HG03521 (cell line): Measurements from ENCODE around the gene DTWD2.
A peak's percentile ranks its signal among the peaks of the same experiment; 100 is the strongest.

ENCODE experiments used
- ATAC-seq: cut with Tn5 transposase; IDR thresholded peaks from one replicate; pipeline ENCODE4 v1.9.1; 2021; ENCODE audit warnings: mild to moderate bottlenecking, moderate library complexity; ENCODE audit not compliant: unreplicated experiment

DTWD2 gene

GRCh38 chr5:118987988-118988865 is at the start of gene DTWD2:
TSS of gene DTWD2 (minus strand) at chr5:118988547. CDS start at chr5:118988511, 36 bp downstream.
- peak; percentile 93 for ATAC-seq

GRCh38 chr5:119037496-119038215 is 49.3 kb upstream of the DTWD2 start:
- ATAC-seq: no peak

GRCh38 chr5:119036101-119036762 is 47.9 kb upstream of the DTWD2 start:
- ATAC-seq: no peak

GRCh38 chr5:119033135-119033534 is 44.8 kb upstream of the DTWD2 start:
- ATAC-seq: no peak

- ATAC-seq: no peak
These were observed 44.3 kb upstream of the DTWD2 start for GRCh38 chr5:119032656-119033055.

- peak; percentile 56 for ATAC-seq
These were observed 43.6 kb upstream of the DTWD2 start for GRCh38 chr5:119031905-119032304.

GRCh38 chr5:119031011-119031886 is 42.9 kb upstream of the DTWD2 start:
- peak; percentile 77 for ATAC-seq

GRCh38 chr5:119028575-119028974 is 40.2 kb upstream of the DTWD2 start:
- ATAC-seq: no peak

- ATAC-seq: no peak
These were observed 34.4 kb upstream of the DTWD2 start for GRCh38 chr5:119022773-119023172.

- peak; percentile 65 for ATAC-seq
These were observed 33.8 kb upstream of the DTWD2 start for GRCh38 chr5:119022017-119022745.

- no peak for ATAC-seq
These were observed 32.9 kb upstream of the DTWD2 start for GRCh38 chr5:119021149-119021732.

- no peak for ATAC-seq
These were observed 31.6 kb upstream of the DTWD2 start for GRCh38 chr5:119019949-119020348.

- no peak for ATAC-seq
These were observed 31.2 kb upstream of the DTWD2 start for GRCh38 chr5:119019501-119019900.

GRCh38 chr5:119017994-119018393 is 29.6 kb upstream of the DTWD2 start:
- ATAC-seq: no peak

- ATAC-seq: peak; percentile 82
These were observed 27.9 kb upstream of the DTWD2 start for GRCh38 chr5:119016125-119016774.

- ATAC-seq: no peak
These were observed 22.8 kb upstream of the DTWD2 start for GRCh38 chr5:119011186-119011585.

- no peak for ATAC-seq
These were observed 21.9 kb upstream of the DTWD2 start for GRCh38 chr5:119010206-119010605.

GRCh38 chr5:119009131-119009530 is 20.8 kb upstream of the DTWD2 start:
- no peak for ATAC-seq

GRCh38 chr5:118999696-119000095 is 11.3 kb upstream of the DTWD2 start:
- no peak for ATAC-seq
